Heart right ventricle (tissue), 16 donors: ENCODE data around the gene STARD6. TPM values are rescaled to one million over a fixed set of nuclear protein-coding genes. Genes with fewer than 3 reads are reported as not detected.
"Not testable (repeated sequence)": the region's sequence is repeated elsewhere in the genome, so short reads cannot be mapped to it uniquely, and the experiment has no call there.

Source experiments
- ATAC-seq, 8 donors: fragments of 200-7000 bp; cut with Tn5 transposase; one replicate each; pipeline ENCODE4 v1.9.1; 2020; ENCODE audit warnings: mild to moderate bottlenecking in 8 of 8, moderate library complexity in 8 of 8, moderate number of reproducible peaks in 1 of 8
- DNase-seq, 2 donors: peaks; one replicate each; pipeline ENCODE4 v3.0.0-alpha.2; 2020
- H3K27ac ChIP-seq, 10 donors: fragments of 200-600 bp; sonication (generic) in 2 of 10; one replicate each; pipeline versions ENCODE4 v1.5.0 to v1.8.0; 2020 to 2022; ENCODE audit warnings: mild to moderate bottlenecking in 3 of 10
- H3K27me3 ChIP-seq, 7 donors: fragments of 200-600 bp; one replicate each; pipeline ENCODE4 v1.8.0; 2021 to 2022; ENCODE audit warnings: mild to moderate bottlenecking in 2 of 7
- H3K36me3 ChIP-seq, 9 donors: fragments of 200-600 bp; sonication (generic) in 1 of 9; one replicate each; pipeline versions ENCODE4 v1.5.0 to v1.8.0; 2020 to 2022; ENCODE audit warnings: mild to moderate bottlenecking in 2 of 9
- H3K4me1 ChIP-seq, 9 donors: fragments of 200-600 bp; sonication (generic) in 1 of 9; one replicate each; pipeline versions ENCODE4 v1.5.0 to v1.8.0; 2020 to 2022; ENCODE audit warnings: mild to moderate bottlenecking in 4 of 9
- H3K4me3 ChIP-seq, 10 donors: fragments of 200-600 bp; sonication (generic) in 2 of 10; one replicate each; pipeline versions ENCODE4 v1.5.0 to v1.8.0; 2020 to 2022; ENCODE audit warnings: mild to moderate bottlenecking in 7 of 10, moderate library complexity in 2 of 10
- H3K9me3 ChIP-seq, 11 donors: fragments of 200-600 bp in 10 of 11; sonication (generic) in 2 of 11; one replicate each; pipeline versions ENCODE4 v1.5.0 to v1.8.0; 2013 to 2022; ENCODE audit warnings: mild to moderate bottlenecking in 2 of 11, control low read depth in 1 of 11, moderate library complexity in 1 of 11
- CTCF ChIP-seq, 9 donors: fragments of 200-600 bp; sonication (generic) in 2 of 9; IDR thresholded peaks; one replicate each; pipeline versions ENCODE4 v1.5.0 to v1.8.0; 2021 to 2022; ENCODE audit warnings: antibody characterized with exemption in 9 of 9, mild to moderate bottlenecking in 5 of 9, moderate library complexity in 1 of 9
- WGBS, 2 donors: extraction: QIAGEN DNeasy Blood & Tissue Kit; methylation state at CpG; one replicate each; pipeline ENCODE4 v1.1.7; 2013; ENCODE audit warnings: inconsistent platforms in 1 of 2; 5-methylcytosine and 5-hydroxymethylcytosine counted together
- intact Hi-C, 10 donors: fragments of 100-400 bp; cut with DNase I; formaldehyde crosslinking; loops; one replicate each; pipeline versions ENCODE4 v1.11.1 to v1.14.2; 2022
- polyA plus RNA-seq, 2 donors: library from polyadenylated mRNA; stranded (reverse); fragments of 200-250 nt; gene quantifications; one replicate each; pipeline ENCODE4 v1.2.3, GENCODE V29; 2013
- total RNA-seq, 10 donors: library from RNA; stranded (reverse); fragmentation: NEBNext Ultra II Directional in 3 of 10; extraction: Animal tissue kit (Norgen Biotek cat#: 25700) in 3 of 10; gene quantifications; one replicate each; pipeline versions ENCODE4 v1.2.1 to v1.2.4, GENCODE V29; 2021 to 2023
- donor health status: Arrhythmogenic right ventricular cardiomyopathy.
- donor health status: ischemic (EF 13 %, LVEDD 7.1; RV severe dilation, severe dysfunction).
- donor health status: healthy with polysubstance abuse.
- donor health status: DM: no; HTN: yes; CAD: no.
- donor health status: DM: no; HTN: no; CAD: no.
- donor health status: ischemic (EF 25% LVEDD 6.9; RV normal size, moderate dysfunction).
- donor health status: ischemic (EF 25% LVEDD 5.7; RV mildly dilated, moderate dysfunction).
- donor health status: healthy.
- donor health status: DM: yes; HTN: yes; CAD: no.
- donor health status: Ischemic cardiomyopathy.
- donor health status: ischemic (EF 35%, LVEDD 5.7; RV mildly dilated, moderate dysfunction).
- donor health status: nonischemic (EF 11% LVEDD 7.7; RV severe dilation, severe dysfunction).
- donor health status: DM: yes; HTN: yes; CAD: no.
- donor health status: PGD.
- donor health status: ischemic (EF 29% LVEDD 5.4; RV normal size, mild dysfunction).
- donor health status: nonischemic (EF 23%, LVEDD 6.1; RV moderate dilation, normal function).

STARD6 gene
- total and polyA plus RNA-seq, 12 donors: 0.47 TPM; not detected in 11

- H3K27me3 ChIP-seq: no peaks in the 10 kb centered on the region
- H3K36me3 ChIP-seq: no peaks in the 10 kb centered on the region
- no peak for ATAC-seq
- intact Hi-C loops: no loop called here
- no peaks in the 10 kb centered on the region for H3K4me1 ChIP-seq
- no peaks in the 10 kb centered on the region for H3K9me3 ChIP-seq
- H3K4me3 ChIP-seq: no peak overlapping the region
- WGBS, 2 donors: 72 to 81% methylated on average over 4 of the region's 4 CpGs
- no peak for DNase-seq
- H3K27ac ChIP-seq: no peak overlapping the region
- TF ChIP-seq CTCF (IDR thresholded peaks at IDR 0.05): no peak
These were observed 29.8 kb downstream of the STARD6 start for GRCh38 chr18:54327818-54328217.

DNA sequence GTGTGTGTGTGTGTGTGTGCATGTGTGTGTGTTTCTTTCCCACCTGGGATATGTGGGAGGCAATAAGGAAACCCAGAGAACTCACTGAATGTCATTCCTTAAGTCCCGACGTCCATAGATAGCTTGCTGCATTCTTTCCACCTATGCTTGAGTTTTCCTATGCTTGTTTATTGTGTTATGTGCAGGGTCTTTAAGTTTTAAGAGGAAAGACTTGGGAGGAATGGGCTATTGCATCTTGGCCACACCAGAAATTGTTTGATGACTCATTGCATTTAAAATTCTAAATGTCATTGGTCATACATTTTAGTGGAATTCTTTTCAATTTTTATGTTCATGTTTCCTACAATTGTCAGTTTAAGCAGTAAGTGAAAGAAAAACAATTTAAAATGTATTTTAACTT is 33.7 kb downstream of the STARD6 start:
- DNase-seq (no peak), ATAC-seq (no peak)
- Histone ChIP-seq H3K4me1 (no peaks in the 10 kb centered on the region), H3K4me3 (no peak overlapping the region), H3K27me3 (no peaks in the 10 kb centered on the region), H3K36me3 (no peaks in the 10 kb centered on the region), H3K27ac (no peak overlapping the region), H3K9me3 (no peaks in the 10 kb centered on the region)
- intact Hi-C loops: no loop called here
- WGBS, 2 donors: 61 to 62% methylated on average over 2 of the region's 2 CpGs
- TF ChIP-seq CTCF (IDR thresholded peaks at IDR 0.05): no peak

- intact Hi-C loops: no loop called here
- Histone ChIP-seq H3K27me3 (no peaks in the 10 kb centered on the region), H3K4me3 (no peak overlapping the region), H3K27ac (no peak overlapping the region), H3K9me3 (no peaks in the 10 kb centered on the region), H3K4me1 (no peaks in the 10 kb centered on the region), H3K36me3 (no peaks in the 10 kb centered on the region)
- DNase-seq: no peak
- no peak for ATAC-seq
- no peak for TF ChIP-seq CTCF (IDR thresholded peaks at IDR 0.05)
These were observed 34.1 kb downstream of the STARD6 start for GRCh38 chr18:54323561-54323960.

- TF ChIP-seq CTCF (IDR thresholded peaks at IDR 0.05): no peak
- Histone ChIP-seq H3K27ac (no peak overlapping the region), H3K4me1 (no peaks in the 10 kb centered on the region), H3K9me3 (peaks cover 0 to 6% (median 0%) of the 10 kb centered on the region in 11 donors), H3K36me3 (no peaks in the 10 kb centered on the region), H3K4me3 (no peak overlapping the region), H3K27me3 (no peaks in the 10 kb centered on the region)
- ATAC-seq (no peak), DNase-seq (no peak)
- intact Hi-C loops: no loop called here
These were observed 41.4 kb downstream of the STARD6 start for GRCh38 chr18:54316071-54316820.

- intact Hi-C loops, DNase-seq, H3K36me3 ChIP-seq, H3K4me3 ChIP-seq, H3K9me3 ChIP-seq, H3K27ac ChIP-seq, ATAC-seq, H3K27me3 ChIP-seq, H3K4me1 ChIP-seq: not testable (repeated sequence)
- WGBS, 2 donors: 79 to 83% methylated on average over 8 of the region's 8 CpGs
These were observed 48.1 kb downstream of the STARD6 start for GRCh38 chr18:54309564-54309963.
